Esophagus squamous epithelium (tissue), 5 donors: ENCODE results near the gene ZBTB17. TPM values are rescaled to one million over a fixed set of nuclear protein-coding genes. Genes with fewer than 3 reads are reported as not detected.

ENCODE experiments used
- DNase-seq: peaks from one replicate; lab custom pipeline; 2025; lab: John Stamatoyannopoulos, UW
- H3K27ac ChIP-seq, 4 donors: fragments of 200-600 bp; sonication (generic); one replicate each; pipeline ENCODE4 v1.5.1; 2016 to 2019; ENCODE audit warnings: mild to moderate bottlenecking in 1 of 4
- H3K27me3 ChIP-seq, 4 donors: fragments of 200-600 bp; sonication (generic); 1 replicate in 3 of 4; 2 replicates in 1 of 4; pipeline versions ENCODE4 v1.5.1 to v1.6.0; 2017 to 2021; ENCODE audit warnings: antibody characterized with exemption in 1 of 4
- H3K36me3 ChIP-seq, 3 donors: fragments of 200-600 bp; sonication (generic); one replicate each; pipeline ENCODE4 v1.5.1; 2016 to 2019
- H3K4me1 ChIP-seq, 3 donors: fragments of 200-600 bp; sonication (generic); one replicate each; pipeline ENCODE4 v1.5.1; 2017 to 2019
- H3K4me3 ChIP-seq, 4 donors: fragments of 200-600 bp; sonication (generic); 1 replicate in 3 of 4; 2 replicates in 1 of 4; pipeline ENCODE4 v1.5.1; 2016 to 2019; ENCODE audit warnings: mild to moderate bottlenecking in 2 of 4, moderate library complexity in 1 of 4
- H3K9me3 ChIP-seq, 3 donors: fragments of 200-600 bp; sonication (generic); one replicate each; pipeline ENCODE4 v1.5.1; 2016 to 2019
- POLR2A ChIP-seq, 4 donors: fragments of 450-650 bp; IDR thresholded peaks; one replicate each; pipeline ENCODE4 v1.6.1; 2017; ENCODE audit warnings: antibody characterized with exemption in 4 of 4, mild to moderate bottlenecking in 4 of 4, moderate library complexity in 3 of 4
- WGBS, 2 donors: methylation state at CpG; one replicate each; pipeline ENCODE4 v1.1.5; 2018; 5-methylcytosine and 5-hydroxymethylcytosine counted together
- intact Hi-C: fragments of 100-400 bp; cut with DNase I; formaldehyde crosslinking; loops from one replicate; pipeline ENCODE4 v1.15.0; 2022
- total RNA-seq, 4 donors: library from RNA; depleted of rRNA; stranded (reverse); fragments of >200 nt; gene quantifications; one replicate each; pipeline ENCODE4 v1.1.0, GENCODE V29; 2016
- TF ChIP-seq, protein P1 (sequence below), 6 experiments: fragments of 450-650 bp in 4 of 6; fragments of 200-600 bp in 2 of 6; sonication (generic) in 2 of 6; IDR thresholded peaks; one replicate each; pipeline ENCODE4 v1.5.1; 2016 to 2019; ENCODE audit warnings: antibody characterized with exemption in 6 of 6, mild to moderate bottlenecking in 4 of 6, moderate library complexity in 4 of 6
- donor health status: DM: yes; HTN: yes; CAD: no.

The ZBTB17 gene
- total RNA-seq, 4 donors from 2014 or later = 19.1 to 33.1 (median 26.8) TPM

DNA sequence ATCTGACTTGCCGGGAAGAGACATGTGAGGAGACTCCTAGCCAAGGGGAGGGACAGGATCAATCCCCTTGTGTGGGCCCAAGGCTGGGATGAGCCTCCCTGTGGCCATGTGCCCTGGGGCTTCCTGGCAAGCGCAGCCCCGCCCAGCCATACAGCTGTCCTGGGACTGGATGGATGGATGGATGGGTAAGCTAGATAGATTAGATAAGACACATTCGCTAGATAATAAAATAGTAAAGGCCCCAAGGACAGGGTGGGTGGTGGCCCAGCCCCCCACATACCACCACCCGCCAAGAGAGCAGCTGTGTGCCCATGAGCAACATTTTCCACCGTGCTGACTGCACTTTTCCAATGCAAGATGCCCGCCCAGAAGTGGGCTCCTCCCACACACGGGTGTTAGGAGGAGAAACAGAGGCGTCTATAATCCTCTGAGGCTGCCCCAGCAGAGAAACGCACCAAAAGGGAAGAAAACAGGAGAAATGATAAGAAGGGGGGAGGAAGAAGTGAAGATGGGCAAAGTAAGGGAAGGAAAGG is 25.1 kb downstream of the ZBTB17 start:
- no peaks in the 10 kb centered on the region for H3K27me3 ChIP-seq
- no peak overlapping the region for H3K4me3 ChIP-seq
- H3K4me1 ChIP-seq = peaks cover 63 to 87% (median 73%) of the 10 kb centered on the region in 3 donors
- WGBS, 2 donors = 19 to 33% methylated on average over 7 to 10 of the region's 10 CpGs
- peaks cover 8 to 25% (median 12%) of the 10 kb centered on the region in 3 donors for H3K36me3 ChIP-seq
- no peak for DNase-seq
- TF ChIP-seq, protein P1, sequence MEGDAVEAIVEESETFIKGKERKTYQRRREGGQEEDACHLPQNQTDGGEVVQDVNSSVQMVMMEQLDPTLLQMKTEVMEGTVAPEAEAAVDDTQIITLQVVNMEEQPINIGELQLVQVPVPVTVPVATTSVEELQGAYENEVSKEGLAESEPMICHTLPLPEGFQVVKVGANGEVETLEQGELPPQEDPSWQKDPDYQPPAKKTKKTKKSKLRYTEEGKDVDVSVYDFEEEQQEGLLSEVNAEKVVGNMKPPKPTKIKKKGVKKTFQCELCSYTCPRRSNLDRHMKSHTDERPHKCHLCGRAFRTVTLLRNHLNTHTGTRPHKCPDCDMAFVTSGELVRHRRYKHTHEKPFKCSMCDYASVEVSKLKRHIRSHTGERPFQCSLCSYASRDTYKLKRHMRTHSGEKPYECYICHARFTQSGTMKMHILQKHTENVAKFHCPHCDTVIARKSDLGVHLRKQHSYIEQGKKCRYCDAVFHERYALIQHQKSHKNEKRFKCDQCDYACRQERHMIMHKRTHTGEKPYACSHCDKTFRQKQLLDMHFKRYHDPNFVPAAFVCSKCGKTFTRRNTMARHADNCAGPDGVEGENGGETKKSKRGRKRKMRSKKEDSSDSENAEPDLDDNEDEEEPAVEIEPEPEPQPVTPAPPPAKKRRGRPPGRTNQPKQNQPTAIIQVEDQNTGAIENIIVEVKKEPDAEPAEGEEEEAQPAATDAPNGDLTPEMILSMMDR (IDR thresholded peaks at IDR 0.05) = no peak
- TF ChIP-seq POLR2A (IDR thresholded peaks at IDR 0.05) = no peak
- intact Hi-C loops = no loop called here
- peak overlapping the region; percentile 89 to 97 (median 96) for H3K27ac ChIP-seq
- no peaks in the 10 kb centered on the region for H3K9me3 ChIP-seq

DNA sequence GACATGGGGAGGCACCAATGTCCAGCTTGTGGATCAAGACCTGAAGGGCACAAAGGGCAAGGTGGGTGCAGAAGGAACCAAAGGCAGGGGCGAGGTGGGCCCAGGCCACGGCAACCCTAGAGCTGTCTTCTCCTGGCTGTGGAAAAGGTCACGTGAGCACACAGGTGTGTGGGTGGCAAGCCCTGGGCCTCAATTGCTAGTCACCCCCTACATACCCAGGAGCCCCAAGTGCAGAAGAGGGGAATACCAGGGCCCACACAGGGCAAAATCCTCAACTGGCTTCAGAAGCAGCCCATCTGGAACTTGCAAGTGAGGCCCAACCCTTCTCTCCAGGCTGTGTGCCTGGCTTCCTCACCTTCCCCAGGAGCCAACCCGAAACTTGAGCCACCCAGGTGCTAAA is 25.6 kb downstream of the ZBTB17 start:
- no peaks in the 10 kb centered on the region for H3K9me3 ChIP-seq
- peak overlapping the region in 2 of 4 donors; percentile 31 to 55 for H3K4me3 ChIP-seq
- 79 to 100% methylated on average over 2 to 3 of the region's 4 CpGs for WGBS, 2 donors
- peak overlapping the region; percentile 89 to 97 (median 96) for H3K27ac ChIP-seq
- intact Hi-C loops = no loop called here
- no peak for DNase-seq
- H3K27me3 ChIP-seq = no peaks in the 10 kb centered on the region
- H3K4me1 ChIP-seq = peaks cover 63 to 82% (median 70%) of the 10 kb centered on the region in 3 donors
- TF ChIP-seq, protein P1 (IDR thresholded peaks at IDR 0.05) = no peak
- TF ChIP-seq POLR2A (IDR thresholded peaks at IDR 0.05) = no peak
- peaks cover 14 to 30% (median 18%) of the 10 kb centered on the region in 3 donors for H3K36me3 ChIP-seq

DNA sequence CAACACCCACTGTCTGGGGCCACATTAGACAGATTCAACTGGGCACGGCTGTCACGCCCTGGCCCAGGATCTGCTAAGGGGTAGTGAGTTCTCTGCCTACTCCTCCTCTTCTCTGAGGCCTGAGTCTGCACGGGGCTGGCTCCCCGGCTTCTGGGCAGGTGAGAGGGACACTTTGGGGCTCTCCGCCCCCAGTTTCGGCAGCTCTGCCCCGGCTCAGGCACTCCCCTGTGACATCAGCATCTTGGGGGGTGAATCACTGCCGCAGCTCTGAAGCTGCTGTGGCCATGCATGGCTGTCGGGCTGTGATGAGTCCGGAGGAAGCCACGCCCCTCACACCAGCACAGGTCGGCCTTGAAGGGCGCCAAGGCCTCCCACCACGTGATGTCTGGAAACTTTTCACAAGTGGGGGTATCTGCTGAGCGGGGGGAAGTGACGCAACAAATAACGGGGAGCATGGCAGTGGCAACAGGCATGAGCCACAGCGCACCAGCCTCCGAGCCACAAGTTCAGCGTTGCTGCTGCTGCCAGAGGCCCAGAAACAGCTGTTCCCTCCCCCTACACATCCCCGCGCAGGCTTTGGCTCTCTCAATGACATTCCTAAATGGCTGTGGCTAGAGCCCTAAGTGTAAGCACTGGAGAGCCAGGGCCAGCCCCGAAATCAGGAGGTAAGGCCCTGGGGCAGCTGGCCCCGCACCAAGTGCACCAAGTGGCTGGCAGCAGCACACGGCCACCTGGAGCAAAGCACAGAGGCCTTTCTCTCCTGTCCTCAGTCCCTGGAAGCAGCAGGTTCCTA is 26.3 kb downstream of the ZBTB17 start:
- no peaks in the 10 kb centered on the region for H3K9me3 ChIP-seq
- H3K4me3 ChIP-seq = peak overlapping the region in 3 of 4 donors; percentile 19 to 55 (median 31)
- DNase-seq = peak; percentile 78
- H3K27me3 ChIP-seq = no peaks in the 10 kb centered on the region
- intact Hi-C loops = no loop called here
- 9 to 11% methylated on average over 5 to 9 of the region's 25 CpGs for WGBS, 2 donors
- H3K36me3 ChIP-seq = peaks cover 19 to 36% (median 24%) of the 10 kb centered on the region in 3 donors
- peak overlapping the region; percentile 89 to 97 (median 96) for H3K27ac ChIP-seq
- H3K4me1 ChIP-seq = peaks cover 61 to 75% (median 69%) of the 10 kb centered on the region in 3 donors
- peak in 2 of 4 donors; percentile 9 to 56 for TF ChIP-seq POLR2A (IDR thresholded peaks at IDR 0.05)
- TF ChIP-seq, protein P1 (IDR thresholded peaks at IDR 0.05) = no peak

DNA sequence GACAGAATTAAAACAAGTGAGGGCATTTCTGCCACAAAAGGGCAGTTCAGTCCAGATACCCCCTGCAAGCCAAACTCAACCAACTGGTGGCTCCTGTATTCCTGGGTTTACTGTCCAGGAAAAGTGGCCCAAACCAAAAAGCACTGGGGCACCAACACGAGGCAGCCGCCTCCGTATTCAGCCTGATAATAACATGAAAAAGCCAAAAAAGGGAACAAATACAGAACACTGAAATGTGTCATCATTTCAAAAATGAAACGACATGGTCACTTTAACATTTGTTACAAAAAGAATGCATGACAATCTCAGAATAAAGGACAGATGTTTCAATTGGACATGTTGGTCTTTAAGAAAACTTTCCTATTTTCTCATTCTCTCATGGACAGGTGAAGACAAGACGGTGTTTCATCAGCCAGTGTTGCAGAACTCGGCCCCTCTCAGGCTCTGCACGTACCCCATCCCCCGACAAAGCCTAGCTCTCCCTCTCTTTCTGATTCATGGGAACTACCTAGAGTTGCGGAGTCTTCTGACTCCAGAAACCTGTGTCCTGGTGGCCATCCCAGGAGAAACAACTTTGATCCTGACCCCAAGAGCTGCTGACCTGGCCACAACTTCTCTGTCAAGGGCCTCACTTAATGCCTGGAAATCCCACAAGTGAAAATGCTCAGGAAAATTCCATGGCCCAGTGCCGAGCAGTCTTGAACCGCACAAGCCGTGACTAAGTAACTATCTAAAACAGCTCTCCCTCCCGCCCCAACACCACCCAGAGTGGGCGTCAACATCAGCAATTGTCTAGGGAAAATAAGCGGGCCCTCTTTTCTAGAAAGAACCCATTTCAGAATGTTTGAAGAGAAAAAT is 27.1 kb downstream of the ZBTB17 start:
- H3K4me1 ChIP-seq = peaks cover 53 to 67% (median 61%) of the 10 kb centered on the region in 3 donors
- H3K36me3 ChIP-seq = peaks cover 27 to 45% (median 32%) of the 10 kb centered on the region in 3 donors
- H3K4me3 ChIP-seq = peak overlapping the region in 3 of 4 donors; percentile 19 to 55 (median 31)
- WGBS, 2 donors = 21 to 25% methylated on average over 14 to 15 of the region's 15 CpGs
- H3K27me3 ChIP-seq = no peaks in the 10 kb centered on the region
- TF ChIP-seq POLR2A (IDR thresholded peaks at IDR 0.05) = no peak
- TF ChIP-seq, protein P1 (IDR thresholded peaks at IDR 0.05) = no peak
- H3K27ac ChIP-seq = peak overlapping the region; percentile 89 to 97 (median 96)
- DNase-seq = no peak
- no peaks in the 10 kb centered on the region for H3K9me3 ChIP-seq
- intact Hi-C loops = no loop called here
